ENCODE results near the gene CCDC87.
"Not testable (repeated sequence)": the region's sequence is repeated elsewhere in the genome, so short reads cannot be mapped to it uniquely, and the experiment has no call there.

CCDC87 gene

GRCh38 chr11:66592457-66593302 lies at the start of gene CCDC87, which contains the start of gene CCS:
TSS of gene CCDC87 (minus strand) at chr11:66593063. CDS start at chr11:66593015, 48 bp downstream.
TSS of gene CCS (plus strand) at chr11:66593185. CDS start at chr11:66593262, 77 bp downstream.
- DNase-seq, result peak; percentile 99

GRCh38 chr11:66641834-66642233 lies 49.0 kb upstream of the CCDC87 start:
- no peak for DNase-seq

- DNase-seq, result not testable (repeated sequence)
Measured at GRCh38 chr11:66639814-66640340, 47.0 kb upstream of the CCDC87 start.

GRCh38 chr11:66639066-66639813 lies 46.4 kb upstream of the CCDC87 start:
- DNase-seq, result no peak

- DNase-seq, result peak; percentile 94
Measured at GRCh38 chr11:66638177-66639065, 45.6 kb upstream of the CCDC87 start, which contains the start of gene RBM4. TSS of gene RBM4 (plus strand) at chr11:66638703. CDS start at chr11:66639712, 1,009 bp downstream.

- DNase-seq, result no peak
Measured at GRCh38 chr11:66637557-66638176, 44.8 kb upstream of the CCDC87 start.

- DNase-seq, result no peak
Measured at GRCh38 chr11:66636411-66636810, 43.5 kb upstream of the CCDC87 start.

GRCh38 chr11:66632952-66633351 lies 40.1 kb upstream of the CCDC87 start:
- DNase-seq, result no peak

- DNase-seq, result no peak
Measured at GRCh38 chr11:66631883-66632282, 39.0 kb upstream of the CCDC87 start.

GRCh38 chr11:66629356-66629755 lies 36.5 kb upstream of the CCDC87 start:
- DNase-seq, result no peak

GRCh38 chr11:66628061-66628603 lies 35.3 kb upstream of the CCDC87 start:
- DNase-seq, result no peak

- no peak for DNase-seq
Measured at GRCh38 chr11:66626926-66627325, 34.1 kb upstream of the CCDC87 start.

- no peak for DNase-seq
Measured at GRCh38 chr11:66626382-66626781, 33.5 kb upstream of the CCDC87 start.

- DNase-seq, result no peak
Measured at GRCh38 chr11:66625752-66626149, 32.9 kb upstream of the CCDC87 start.

- DNase-seq, result no peak
Measured at GRCh38 chr11:66625041-66625751, 32.3 kb upstream of the CCDC87 start.

GRCh38 chr11:66624450-66624849 lies 31.6 kb upstream of the CCDC87 start:
- no peak for DNase-seq

GRCh38 chr11:66619080-66619554 lies 26.3 kb upstream of the CCDC87 start:
- no peak for DNase-seq

GRCh38 chr11:66617155-66617834 lies 24.4 kb upstream of the CCDC87 start:
- peak; percentile 17 for DNase-seq

GRCh38 chr11:66616379-66617154 lies 23.7 kb upstream of the CCDC87 start, which contains the start of gene RBM14:
TSS of gene RBM14 (plus strand) at chr11:66616630. CDS start at chr11:66616721, 91 bp downstream.
- peak; percentile 98 for DNase-seq
